Ascending aorta (tissue), 2 donors: ENCODE measurements around the gene ST7. TPM values are rescaled to one million over a fixed set of nuclear protein-coding genes. Genes with fewer than 3 reads are reported as not detected.
A peak's percentile ranks its signal among the peaks of the same experiment; 100 is the strongest.

ENCODE experiments used
- DNase-seq, 2 donors: peaks; one replicate each; pipeline ENCODE4 v3.0.0-alpha.2; 2019; ENCODE audit warnings: low spot score in 2 of 2
- H3K27ac ChIP-seq, 2 donors: fragments of 200-600 bp; sonication (generic); one replicate each; pipeline ENCODE4 v1.5.1; 2016 to 2017; ENCODE audit warnings: mild to moderate bottlenecking in 1 of 2
- H3K27me3 ChIP-seq: fragments of 200-600 bp; sonication (generic); one replicate; pipeline ENCODE4 v1.5.1; 2017
- H3K36me3 ChIP-seq, 2 donors: fragments of 200-600 bp; sonication (generic); one replicate each; pipeline ENCODE4 v1.5.1; 2016
- H3K4me1 ChIP-seq, 2 donors: fragments of 200-600 bp; sonication (generic); one replicate each; pipeline ENCODE4 v1.5.1; 2016 to 2017; ENCODE audit warnings: mild to moderate bottlenecking in 1 of 2
- H3K4me3 ChIP-seq, 2 donors: fragments of 200-600 bp; sonication (generic); one replicate each; pipeline ENCODE4 v1.5.1; 2016 to 2017; ENCODE audit warnings: mild to moderate bottlenecking in 1 of 2
- H3K9me3 ChIP-seq, 2 donors: fragments of 200-600 bp; sonication (generic); one replicate each; pipeline ENCODE4 v1.5.1; 2016
- intact Hi-C: fragments of 100-400 bp; cut with DNase I; formaldehyde crosslinking; loops from one replicate; pipeline ENCODE4 v1.15.1; 2023
- total RNA-seq: library from RNA; depleted of rRNA; stranded (reverse); fragments of >200 nt; gene quantifications from one replicate; pipeline ENCODE4 v1.1.0, GENCODE V29; 2016
- TF ChIP-seq, protein P1 (sequence below), 3 experiments: fragments of 200-600 bp in 2 of 3; fragments of 450-650 bp in 1 of 3; sonication (generic) in 2 of 3; IDR thresholded peaks; one replicate each; pipeline ENCODE4 v1.5.1; 2016 to 2019; ENCODE audit warnings: antibody characterized with exemption in 3 of 3, mild to moderate bottlenecking in 1 of 3, moderate library complexity in 1 of 3

ST7 gene
- total RNA-seq, 1 donor from 2014 or later: 19.2 TPM

DNA sequence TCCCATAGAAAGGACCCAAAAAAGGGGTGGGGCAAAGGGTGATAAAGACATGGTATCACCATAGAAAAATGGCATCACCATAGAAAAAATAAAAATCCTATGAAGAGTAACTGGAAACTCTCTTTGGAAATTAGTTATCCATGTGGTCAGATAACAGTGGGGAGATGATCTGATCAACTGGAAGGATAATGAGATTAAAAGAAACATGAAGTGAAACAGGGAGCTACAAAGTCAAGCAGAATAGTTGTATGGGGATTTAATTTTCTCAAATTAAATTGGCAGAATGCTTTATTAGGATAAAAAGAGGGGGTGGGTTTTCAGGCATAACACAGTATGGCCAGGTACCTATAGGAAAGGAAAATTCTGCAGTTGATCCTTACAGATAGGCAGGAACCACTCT is 258.3 kb downstream of the ST7 start:
- Histone ChIP-seq H3K36me3 (peaks cover 3 to 9% of the 10 kb centered on the region in 2 donors), H3K27ac (no peak overlapping the region), H3K27me3 (no peaks in the 10 kb centered on the region), H3K4me1 (no peaks in the 10 kb centered on the region), H3K9me3 (no peaks in the 10 kb centered on the region), H3K4me3 (no peak overlapping the region)
- TF ChIP-seq, protein P1, sequence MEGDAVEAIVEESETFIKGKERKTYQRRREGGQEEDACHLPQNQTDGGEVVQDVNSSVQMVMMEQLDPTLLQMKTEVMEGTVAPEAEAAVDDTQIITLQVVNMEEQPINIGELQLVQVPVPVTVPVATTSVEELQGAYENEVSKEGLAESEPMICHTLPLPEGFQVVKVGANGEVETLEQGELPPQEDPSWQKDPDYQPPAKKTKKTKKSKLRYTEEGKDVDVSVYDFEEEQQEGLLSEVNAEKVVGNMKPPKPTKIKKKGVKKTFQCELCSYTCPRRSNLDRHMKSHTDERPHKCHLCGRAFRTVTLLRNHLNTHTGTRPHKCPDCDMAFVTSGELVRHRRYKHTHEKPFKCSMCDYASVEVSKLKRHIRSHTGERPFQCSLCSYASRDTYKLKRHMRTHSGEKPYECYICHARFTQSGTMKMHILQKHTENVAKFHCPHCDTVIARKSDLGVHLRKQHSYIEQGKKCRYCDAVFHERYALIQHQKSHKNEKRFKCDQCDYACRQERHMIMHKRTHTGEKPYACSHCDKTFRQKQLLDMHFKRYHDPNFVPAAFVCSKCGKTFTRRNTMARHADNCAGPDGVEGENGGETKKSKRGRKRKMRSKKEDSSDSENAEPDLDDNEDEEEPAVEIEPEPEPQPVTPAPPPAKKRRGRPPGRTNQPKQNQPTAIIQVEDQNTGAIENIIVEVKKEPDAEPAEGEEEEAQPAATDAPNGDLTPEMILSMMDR (IDR thresholded peaks at IDR 0.05): no peak
- DNase-seq: no peak
- intact Hi-C loops: loop anchor here (2.0 to 10.0 kb wide), 2 partner anchors 175 to 503 kb away; no protein-coding TSS in a partner anchor

DNA sequence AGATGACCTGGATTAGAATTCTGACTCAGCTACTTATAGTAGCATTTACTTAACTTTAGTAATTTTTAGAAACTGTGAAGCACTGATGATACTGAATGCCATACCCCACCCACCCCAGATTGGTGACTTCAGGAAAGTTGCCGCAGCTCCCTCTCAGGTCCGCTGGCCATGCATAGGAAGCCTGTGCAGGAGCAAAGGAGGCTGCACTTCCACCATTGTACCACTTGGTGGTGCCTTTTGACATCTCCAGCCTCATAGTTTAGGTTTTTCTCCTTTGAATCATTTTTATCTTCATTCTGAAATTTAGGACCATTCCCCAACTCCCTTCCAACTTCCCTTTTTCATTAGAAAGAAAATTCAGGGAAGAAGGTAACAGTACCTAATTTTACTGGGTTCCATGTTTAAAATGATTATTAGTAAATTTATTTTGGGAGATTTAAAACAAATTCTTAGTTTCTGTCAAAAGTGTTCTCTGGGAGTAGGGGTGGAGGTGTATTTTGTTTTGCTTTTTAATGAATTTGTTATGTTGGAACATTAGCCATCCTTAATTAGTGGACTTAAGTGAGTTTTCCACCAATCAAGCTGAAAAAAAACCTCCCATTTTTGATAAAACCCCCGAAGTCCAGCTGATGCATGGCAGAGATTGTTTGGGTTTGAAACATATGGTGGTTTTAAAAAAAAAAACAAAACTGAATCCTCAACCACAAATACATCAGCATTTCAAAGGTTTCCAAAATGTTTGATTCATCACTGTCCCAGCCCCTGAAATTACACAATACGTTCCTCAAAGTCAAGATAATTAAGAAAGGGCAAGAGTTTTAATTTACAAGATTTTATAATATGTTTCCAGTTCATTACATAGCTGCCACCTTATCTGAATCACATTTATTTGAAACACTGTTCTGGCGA is 259.9 kb downstream of the ST7 start:
- intact Hi-C loops: loop anchor here (2.0 to 10.0 kb wide), 2 partner anchors 174 to 502 kb away; no protein-coding TSS in a partner anchor
- DNase-seq: peak in 1 of 2 donors; percentile 65
- TF ChIP-seq, protein P1 (IDR thresholded peaks at IDR 0.05): peak; percentile 47 to 89 (median 86)

DNA sequence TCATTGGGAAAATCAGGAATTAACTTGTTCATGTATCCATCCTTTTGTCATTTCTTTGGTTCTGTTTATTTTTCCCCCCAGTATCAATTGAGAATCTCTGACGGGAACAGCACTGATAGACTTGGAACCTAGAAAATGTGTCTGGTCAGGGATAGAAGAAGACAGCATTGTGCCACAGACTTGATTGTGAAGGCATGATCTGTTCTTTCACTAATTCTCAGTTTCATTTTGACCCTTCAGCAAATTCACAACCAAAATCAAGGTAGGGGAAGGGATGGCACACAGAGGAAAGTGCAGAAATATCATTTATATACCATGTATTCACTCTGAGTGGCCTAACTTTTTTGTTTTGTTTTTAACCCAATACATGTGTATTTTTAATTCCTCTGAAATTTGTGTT is 262.7 kb downstream of the ST7 start:
- Histone ChIP-seq H3K27me3 (no peaks in the 10 kb centered on the region), H3K27ac (no peak overlapping the region), H3K4me1 (no peaks in the 10 kb centered on the region), H3K9me3 (no peaks in the 10 kb centered on the region), H3K36me3 (peaks cover 0 to 15% of the 10 kb centered on the region in 2 donors), H3K4me3 (no peak overlapping the region)
- intact Hi-C loops: loop anchor here (10.0 kb wide), 1 partner anchor 499 kb away; no protein-coding TSS in a partner anchor
- no peak for DNase-seq
- TF ChIP-seq, protein P1 (IDR thresholded peaks at IDR 0.05): no peak

More for the DNA sequence above, 259.9 kb downstream of the ST7 start:
- Histone ChIP-seq H3K4me1 (no peaks in the 10 kb centered on the region), H3K27me3 (no peaks in the 10 kb centered on the region), H3K9me3 (no peaks in the 10 kb centered on the region), H3K4me3 (no peak overlapping the region), H3K36me3 (peaks cover 3 to 9% of the 10 kb centered on the region in 2 donors), H3K27ac (no peak overlapping the region)

DNA sequence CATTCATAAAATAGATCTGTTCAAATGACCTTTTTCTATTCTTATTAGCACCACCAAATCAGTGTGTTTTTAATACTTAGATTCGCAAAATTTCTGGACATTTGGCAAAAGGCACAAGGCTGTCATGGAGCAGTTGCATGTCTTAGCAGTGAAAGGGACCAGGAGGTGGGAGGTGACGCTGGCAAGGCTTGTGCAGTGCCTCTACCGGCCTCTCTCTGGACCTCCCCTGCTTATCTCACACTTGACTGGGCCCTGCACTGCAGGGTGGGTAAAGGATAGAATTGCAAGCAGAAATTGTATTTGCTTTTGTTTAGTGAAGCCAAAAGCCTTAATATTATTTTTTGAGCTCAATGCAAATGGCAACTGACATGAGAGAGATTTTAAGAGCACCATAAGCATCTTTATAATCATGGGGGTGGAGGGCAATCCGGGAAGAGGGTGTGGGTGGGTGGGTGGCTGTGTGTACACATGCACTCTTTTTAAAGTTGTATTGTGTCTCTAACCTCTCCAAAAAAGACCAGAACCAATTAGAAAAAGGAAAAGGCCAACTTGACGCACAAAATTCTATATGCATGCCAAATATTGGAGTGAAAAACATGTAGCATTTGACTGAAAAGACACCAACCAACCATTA is 263.3 kb downstream of the ST7 start:
- no peaks in the 10 kb centered on the region for H3K9me3 ChIP-seq
- peaks cover 0 to 19% of the 10 kb centered on the region in 2 donors for H3K36me3 ChIP-seq
- TF ChIP-seq, protein P1 (IDR thresholded peaks at IDR 0.05): no peak
- H3K27me3 ChIP-seq: no peaks in the 10 kb centered on the region
- no peak overlapping the region for H3K4me3 ChIP-seq
- intact Hi-C loops: loop anchor here (10.0 kb wide), 1 partner anchor 498 kb away; no protein-coding TSS in a partner anchor
- DNase-seq: no peak
- H3K27ac ChIP-seq: no peak overlapping the region
- H3K4me1 ChIP-seq: no peaks in the 10 kb centered on the region

DNA sequence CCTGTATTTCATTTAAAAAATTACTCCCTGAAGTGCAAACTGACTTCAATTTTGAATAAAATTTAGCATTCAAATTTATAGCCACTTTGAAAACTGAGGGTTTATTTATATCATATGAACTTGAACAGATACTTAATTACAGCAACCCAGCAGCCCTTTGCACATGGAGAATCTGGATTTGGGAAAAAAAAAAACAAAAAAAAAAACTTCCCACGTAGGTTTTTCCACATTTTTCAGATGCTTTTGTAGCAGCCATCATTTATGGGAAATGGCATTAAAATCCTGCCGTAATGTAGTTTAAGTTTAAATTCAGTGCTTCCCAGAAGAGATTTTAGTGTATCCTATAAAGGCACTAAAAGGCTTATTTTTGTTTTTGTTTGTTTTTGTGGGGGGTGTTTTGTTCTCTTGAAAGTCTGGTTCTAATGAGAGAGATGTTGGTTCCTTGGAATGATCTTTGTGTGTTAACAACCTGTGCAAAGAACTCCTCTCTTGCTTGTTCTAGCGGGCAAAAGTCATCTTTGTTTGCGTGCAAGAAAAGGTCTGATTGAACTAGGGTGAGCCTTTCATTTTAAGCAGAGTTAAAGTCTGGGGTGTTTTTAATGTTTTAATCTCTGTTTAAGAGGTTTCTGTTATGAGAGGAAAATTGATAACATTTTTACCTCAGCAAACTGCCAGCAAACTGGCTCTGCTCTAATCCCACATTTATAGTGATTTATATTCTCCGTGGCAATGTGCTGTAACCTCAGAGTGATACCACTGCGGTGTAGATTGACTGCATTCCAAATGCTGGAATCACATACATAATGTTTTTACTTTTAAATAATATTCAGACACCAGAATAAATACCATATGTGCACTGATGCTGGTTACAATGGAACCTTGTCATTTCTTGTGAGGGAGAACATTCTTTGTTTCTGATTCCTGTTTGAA is 264.1 kb downstream of the ST7 start:
- TF ChIP-seq, protein P1 (IDR thresholded peaks at IDR 0.05): no peak

More for the DNA sequence above, 264.1 kb downstream of the ST7 start:
- H3K9me3 ChIP-seq: no peaks in the 10 kb centered on the region
- DNase-seq: no peak
- H3K4me1 ChIP-seq: no peaks in the 10 kb centered on the region
- no peak overlapping the region for H3K27ac ChIP-seq
- H3K27me3 ChIP-seq: no peaks in the 10 kb centered on the region
- H3K36me3 ChIP-seq: peaks cover 4 to 23% of the 10 kb centered on the region in 2 donors
- intact Hi-C loops: loop anchor here (10.0 kb wide), 1 partner anchor 497 kb away; no protein-coding TSS in a partner anchor
- no peak overlapping the region for H3K4me3 ChIP-seq
